ENCODE data around the gene BANK1. TPM values are rescaled to one million over a fixed set of nuclear protein-coding genes. Genes with fewer than 3 reads are reported as not detected.

The BANK1 gene
- total and polyA plus RNA-seq, 2 donors from 2014 or later, result 1.8 to 7.4 TPM

DNA sequence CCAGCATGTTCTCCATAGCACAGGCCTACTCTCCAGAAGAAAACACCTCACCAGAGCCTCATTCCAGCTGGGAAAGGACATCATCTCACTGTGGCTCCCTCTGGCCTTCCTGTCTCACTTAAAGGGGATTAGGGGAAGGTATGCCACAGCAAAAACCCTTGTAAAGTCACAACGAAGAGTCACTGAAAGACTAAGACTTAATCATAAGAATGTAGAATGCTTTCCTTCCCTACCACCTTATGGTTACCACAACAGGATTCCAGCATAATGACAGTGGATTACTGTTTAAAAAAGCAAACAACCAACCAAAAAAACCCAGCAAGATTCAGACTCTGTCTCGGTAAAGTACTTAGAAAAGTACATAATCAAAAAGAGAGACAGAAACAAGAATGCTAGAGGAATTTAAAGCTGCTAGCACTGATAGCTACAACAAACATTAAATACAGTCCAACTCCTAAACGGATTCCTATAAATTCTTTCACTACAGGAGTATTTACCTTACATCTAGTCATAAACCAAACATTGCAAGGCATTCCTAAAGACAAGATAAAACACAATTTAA, 75.1 kb downstream of the BANK1 start:
- intact Hi-C loops (cut with DNase I), result no loop called here

DNA sequence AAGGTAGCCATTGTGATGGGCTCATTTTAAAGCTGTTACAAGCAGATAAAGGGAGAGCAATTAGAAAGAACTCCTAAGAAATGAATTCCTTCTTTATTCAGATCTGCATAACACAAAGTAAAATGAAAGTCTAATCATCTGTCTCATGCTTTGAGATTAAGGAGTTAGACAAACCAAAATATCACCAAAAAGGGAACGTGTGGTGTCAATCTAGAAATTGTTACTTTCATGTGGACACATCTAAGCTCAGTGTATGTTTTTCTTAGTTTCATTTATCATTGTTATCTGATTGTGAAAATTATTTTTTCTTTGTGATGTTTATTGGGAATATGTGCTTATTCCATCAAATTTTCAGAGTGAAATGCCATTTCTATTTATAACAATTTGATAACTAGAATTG, 80.3 kb downstream of the BANK1 start:
- H3K9ac ChIP-seq (ENCODE audit: low read length in 3 of 3), result no peak overlapping the region
- TF ChIP-seq, protein P1, sequence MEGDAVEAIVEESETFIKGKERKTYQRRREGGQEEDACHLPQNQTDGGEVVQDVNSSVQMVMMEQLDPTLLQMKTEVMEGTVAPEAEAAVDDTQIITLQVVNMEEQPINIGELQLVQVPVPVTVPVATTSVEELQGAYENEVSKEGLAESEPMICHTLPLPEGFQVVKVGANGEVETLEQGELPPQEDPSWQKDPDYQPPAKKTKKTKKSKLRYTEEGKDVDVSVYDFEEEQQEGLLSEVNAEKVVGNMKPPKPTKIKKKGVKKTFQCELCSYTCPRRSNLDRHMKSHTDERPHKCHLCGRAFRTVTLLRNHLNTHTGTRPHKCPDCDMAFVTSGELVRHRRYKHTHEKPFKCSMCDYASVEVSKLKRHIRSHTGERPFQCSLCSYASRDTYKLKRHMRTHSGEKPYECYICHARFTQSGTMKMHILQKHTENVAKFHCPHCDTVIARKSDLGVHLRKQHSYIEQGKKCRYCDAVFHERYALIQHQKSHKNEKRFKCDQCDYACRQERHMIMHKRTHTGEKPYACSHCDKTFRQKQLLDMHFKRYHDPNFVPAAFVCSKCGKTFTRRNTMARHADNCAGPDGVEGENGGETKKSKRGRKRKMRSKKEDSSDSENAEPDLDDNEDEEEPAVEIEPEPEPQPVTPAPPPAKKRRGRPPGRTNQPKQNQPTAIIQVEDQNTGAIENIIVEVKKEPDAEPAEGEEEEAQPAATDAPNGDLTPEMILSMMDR (IDR thresholded peaks at IDR 0.05; ENCODE audit: borderline replicate concordance, extremely low read depth, insufficient read depth), result no peak
- FAIRE-seq (no peak), DNase-seq (no peak)
- H3K4me1 ChIP-seq (ENCODE audit: control insufficient read depth in 2 of 3, insufficient read depth in 2 of 3, low read depth in 1 of 3, low read length in 3 of 3), result no peaks in the 10 kb centered on the region
- no peak overlapping the region for H3K27ac ChIP-seq (ENCODE audit: low read depth in 2 of 2, low read length in 2 of 2)
- intact Hi-C loops (cut with DNase I), result no loop called here
- no peaks in the 10 kb centered on the region for H3K27me3 ChIP-seq (ENCODE audit: control insufficient read depth, insufficient read depth, low read length)
- no peaks in the 10 kb centered on the region for H3K36me3 ChIP-seq (ENCODE audit: control insufficient read depth in 2 of 3, insufficient read depth in 3 of 3, low read length in 3 of 3)
- H3K9me3 ChIP-seq (ENCODE audit: control insufficient read depth in 2 of 3, insufficient read depth in 1 of 3, low read length in 3 of 3), result no peaks in the 10 kb centered on the region
- no peak overlapping the region for H3K4me3 ChIP-seq (ENCODE audit: low read length in 3 of 3)

More for the DNA sequence above, 75.1 kb downstream of the BANK1 start:
- FAIRE-seq, result no peak
- no peak for DNase-seq
- TF ChIP-seq, protein P1 (IDR thresholded peaks at IDR 0.05; ENCODE audit: borderline replicate concordance, extremely low read depth, insufficient read depth), result no peak
- no peaks in the 10 kb centered on the region for H3K9me3 ChIP-seq (ENCODE audit: control insufficient read depth in 2 of 3, insufficient read depth in 1 of 3, low read length in 3 of 3)
- no peak overlapping the region for H3K9ac ChIP-seq (ENCODE audit: low read length in 3 of 3)
- H3K27ac ChIP-seq (ENCODE audit: low read depth in 2 of 2, low read length in 2 of 2), result no peak overlapping the region
- no peaks in the 10 kb centered on the region for H3K4me1 ChIP-seq (ENCODE audit: control insufficient read depth in 2 of 3, insufficient read depth in 2 of 3, low read depth in 1 of 3, low read length in 3 of 3)
- no peak overlapping the region for H3K4me3 ChIP-seq (ENCODE audit: low read length in 3 of 3)
- H3K27me3 ChIP-seq (ENCODE audit: control insufficient read depth, insufficient read depth, low read length), result no peaks in the 10 kb centered on the region
- no peaks in the 10 kb centered on the region for H3K36me3 ChIP-seq (ENCODE audit: control insufficient read depth in 2 of 3, insufficient read depth in 3 of 3, low read length in 3 of 3)

DNA sequence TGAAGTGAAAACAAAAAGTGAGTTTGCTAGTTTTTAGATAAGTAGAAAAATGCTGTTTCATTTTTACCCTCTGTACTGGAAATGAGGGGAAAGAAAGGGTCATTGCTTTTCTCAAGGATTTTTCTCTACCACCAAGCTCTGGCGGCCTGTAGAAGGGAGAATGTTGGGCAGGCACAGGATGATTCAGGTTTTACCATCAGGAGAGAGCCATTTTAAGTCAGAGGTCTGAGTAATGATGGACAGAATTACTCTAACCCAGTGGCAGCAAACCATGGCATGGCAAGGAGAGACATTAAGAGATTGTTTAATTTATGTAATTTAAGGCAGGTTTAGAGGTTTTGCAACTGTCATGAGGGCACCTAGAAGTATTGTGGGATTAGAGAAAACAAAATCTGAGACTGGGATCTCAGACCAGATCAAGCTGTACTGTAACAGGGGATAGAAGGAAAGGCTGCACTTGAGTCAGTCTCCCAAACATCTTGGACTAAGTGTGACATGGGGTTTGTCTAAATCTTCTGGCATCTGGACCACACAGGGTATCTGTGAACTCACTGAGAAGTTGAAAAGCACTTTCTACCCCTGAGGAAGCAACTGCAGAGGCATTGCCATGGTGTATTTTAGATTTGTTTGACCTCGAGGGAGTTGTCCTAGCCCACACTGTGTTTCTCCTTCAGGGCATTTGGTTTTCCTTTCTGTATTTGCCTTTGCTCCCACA, 81.6 kb downstream of the BANK1 start:
- Histone ChIP-seq H3K4me3 (ENCODE audit: low read length in 3 of 3) (no peak overlapping the region), H3K9me3 (ENCODE audit: control insufficient read depth in 2 of 3, insufficient read depth in 1 of 3, low read length in 3 of 3) (no peaks in the 10 kb centered on the region), H3K27ac (ENCODE audit: low read depth in 2 of 2, low read length in 2 of 2) (no peak overlapping the region), H3K4me1 (ENCODE audit: control insufficient read depth in 2 of 3, insufficient read depth in 2 of 3, low read depth in 1 of 3, low read length in 3 of 3) (no peaks in the 10 kb centered on the region), H3K27me3 (ENCODE audit: control insufficient read depth, insufficient read depth, low read length) (no peaks in the 10 kb centered on the region), H3K36me3 (ENCODE audit: control insufficient read depth in 2 of 3, insufficient read depth in 3 of 3, low read length in 3 of 3) (no peaks in the 10 kb centered on the region), H3K9ac (ENCODE audit: low read length in 3 of 3) (no peak overlapping the region)
- TF ChIP-seq, protein P1 (IDR thresholded peaks at IDR 0.05; ENCODE audit: borderline replicate concordance, extremely low read depth, insufficient read depth), result no peak
- intact Hi-C loops (cut with DNase I), result no loop called here
- no peak for FAIRE-seq
- no peak for DNase-seq
